Measurements from ENCODE around the gene TADA2A. TPM values are rescaled to one million over a fixed set of nuclear protein-coding genes. Genes with fewer than 3 reads are reported as not detected.
"Not testable (repeated sequence)": the region's sequence is repeated elsewhere in the genome, so short reads cannot be mapped to it uniquely, and the experiment has no call there.

TADA2A gene
- total RNA-seq, 1 donor from 2014 or later = 15.8 TPM

GRCh38 chr17:37490638-37491614, 84.2 kb downstream of the TADA2A start:
- peak; percentile 53 for DNase-seq (ENCODE audit: low read depth, low spot score)

- DNase-seq (ENCODE audit: low read depth, low spot score) = no peak
Measured at GRCh38 chr17:37492167-37492566, 85.5 kb downstream of the TADA2A start.

GRCh38 chr17:37493249-37494027, 86.8 kb downstream of the TADA2A start:
- no peak for DNase-seq (ENCODE audit: low read depth, low spot score)

GRCh38 chr17:37494401-37494831, 87.7 kb downstream of the TADA2A start:
- no peak for DNase-seq (ENCODE audit: low read depth, low spot score)

- DNase-seq (ENCODE audit: low read depth, low spot score) = no peak
Measured at GRCh38 chr17:37494971-37495370, 88.3 kb downstream of the TADA2A start.

- no peak for DNase-seq (ENCODE audit: low read depth, low spot score)
Measured at GRCh38 chr17:37500378-37500777, 93.7 kb downstream of the TADA2A start.

- DNase-seq (ENCODE audit: low read depth, low spot score) = no peak
Measured at GRCh38 chr17:37502009-37502936, 95.6 kb downstream of the TADA2A start.

- no peak for DNase-seq (ENCODE audit: low read depth, low spot score)
Measured at GRCh38 chr17:37503148-37503547, 96.5 kb downstream of the TADA2A start.

- no peak for DNase-seq (ENCODE audit: low read depth, low spot score)
Measured at GRCh38 chr17:37505333-37505732, 98.6 kb downstream of the TADA2A start.

GRCh38 chr17:37506678-37507077, 100.0 kb downstream of the TADA2A start:
- no peak for DNase-seq (ENCODE audit: low read depth, low spot score)

GRCh38 chr17:37507111-37507510, 100.4 kb downstream of the TADA2A start:
- DNase-seq (ENCODE audit: low read depth, low spot score) = no peak

- no peak for DNase-seq (ENCODE audit: low read depth, low spot score)
Measured at GRCh38 chr17:37510056-37510455, 103.4 kb downstream of the TADA2A start.

- DNase-seq (ENCODE audit: low read depth, low spot score) = not testable (repeated sequence)
Measured at GRCh38 chr17:37511642-37512041, 105.0 kb downstream of the TADA2A start.

- no peak for DNase-seq (ENCODE audit: low read depth, low spot score)
Measured at GRCh38 chr17:37512442-37513068, 105.9 kb downstream of the TADA2A start.

GRCh38 chr17:37513711-37514110, 107.0 kb downstream of the TADA2A start:
- no peak for DNase-seq (ENCODE audit: low read depth, low spot score)

GRCh38 chr17:37516127-37516571, 109.5 kb downstream of the TADA2A start:
- no peak for DNase-seq (ENCODE audit: low read depth, low spot score)

- no peak for DNase-seq (ENCODE audit: low read depth, low spot score)
Measured at GRCh38 chr17:37517881-37518280, 111.2 kb downstream of the TADA2A start.

GRCh38 chr17:37518826-37519225, 112.1 kb downstream of the TADA2A start:
- no peak for DNase-seq (ENCODE audit: low read depth, low spot score)

GRCh38 chr17:37519251-37519985, 112.7 kb downstream of the TADA2A start:
- no peak for DNase-seq (ENCODE audit: low read depth, low spot score)

- DNase-seq (ENCODE audit: low read depth, low spot score) = no peak
Measured at GRCh38 chr17:37520174-37520573, 113.5 kb downstream of the TADA2A start.

All from pulmonary artery endothelial cell (primary cell).